ENCODE results near the gene GMFB. TPM values are rescaled to one million over a fixed set of nuclear protein-coding genes. Genes with fewer than 3 reads are reported as not detected.

Gene GMFB
- 83.9 and 102 TPM in 2 replicates for total RNA-seq (2014; rRNA removed; shearing (Covaris generic))
- polyA plus RNA-seq (2015; cell fraction: cytosol; rRNA removed): 42.3 and 57.0 TPM in 2 replicates
- 86.2 and 109 TPM in 2 replicates for polyA plus RNA-seq (2015; cell fraction: nucleus; rRNA removed)

DNA sequence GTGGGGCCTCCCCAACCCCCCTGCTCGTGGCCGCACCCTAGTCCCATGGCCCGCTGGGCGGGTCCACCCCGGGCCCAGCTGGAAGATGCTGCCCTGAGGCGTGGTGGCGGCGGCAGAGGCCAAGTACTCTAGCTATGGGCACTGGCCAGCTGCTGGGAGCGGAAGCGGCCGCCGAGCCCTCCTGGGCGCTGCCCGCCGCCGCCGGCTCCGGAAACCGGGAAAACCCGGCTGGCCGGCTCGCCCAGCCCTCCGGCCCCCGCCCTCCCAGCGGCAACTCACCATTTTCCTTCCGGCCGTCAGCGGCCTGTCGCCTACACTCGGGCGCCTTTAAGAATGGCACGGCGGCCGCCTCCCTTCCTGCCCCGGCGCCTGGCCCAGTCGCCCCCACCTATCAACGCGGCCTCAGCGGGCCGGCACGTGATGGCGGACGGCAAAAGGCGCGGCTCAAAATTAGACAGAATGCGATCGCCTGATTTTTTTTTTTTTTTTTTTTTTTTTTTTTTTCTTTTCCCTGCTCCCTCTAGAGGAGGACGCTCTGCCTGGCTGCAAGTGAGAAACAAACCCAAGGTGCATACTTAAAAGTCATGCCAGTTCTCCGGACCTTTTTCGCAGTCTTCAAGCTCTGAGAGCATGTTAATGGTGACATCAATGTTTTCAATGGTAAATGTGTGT, at the start of gene GMFB:
TSS of gene GMFB (minus strand) at position 335 of the 672 bp plus-strand sequence. CDS start at position 282, 53 bp downstream.
- DNase-seq (ENCODE audit: low read depth, low spot score): peak; percentile 88
- in situ Hi-C loops (cut with HindIII; ENCODE audit: low pct_unique_long_range_greater_than_20kb, low sequenced_read_pairs): no loop called here

DNA sequence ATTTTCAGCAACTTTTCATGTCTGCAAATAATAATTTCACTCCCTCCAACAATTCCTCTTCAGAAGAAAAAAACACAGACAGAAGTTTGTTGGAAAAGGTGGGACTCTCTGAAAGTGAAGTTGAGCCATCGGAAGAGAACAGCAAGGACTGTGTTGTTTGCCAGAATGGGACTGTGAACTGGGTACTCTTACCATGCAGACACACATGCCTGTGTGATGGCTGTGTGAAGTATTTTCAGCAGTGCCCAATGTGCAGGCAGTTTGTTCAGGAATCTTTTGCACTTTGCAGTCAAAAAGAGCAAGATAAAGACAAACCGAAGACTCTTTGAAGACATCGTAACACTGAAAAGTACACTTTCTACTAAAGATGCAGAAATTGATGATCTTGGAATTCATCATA, 49.3 kb upstream of the GMFB start:
- DNase-seq (ENCODE audit: low read depth, low spot score): no peak
- in situ Hi-C loops (cut with HindIII; ENCODE audit: low pct_unique_long_range_greater_than_20kb, low sequenced_read_pairs): no loop called here

- in situ Hi-C loops (cut with HindIII; ENCODE audit: low pct_unique_long_range_greater_than_20kb, low sequenced_read_pairs): no loop called here
- DNase-seq (ENCODE audit: low read depth, low spot score): no peak
Measured at GRCh38 chr14:54537651-54538050, 48.9 kb upstream of the GMFB start.

DNA sequence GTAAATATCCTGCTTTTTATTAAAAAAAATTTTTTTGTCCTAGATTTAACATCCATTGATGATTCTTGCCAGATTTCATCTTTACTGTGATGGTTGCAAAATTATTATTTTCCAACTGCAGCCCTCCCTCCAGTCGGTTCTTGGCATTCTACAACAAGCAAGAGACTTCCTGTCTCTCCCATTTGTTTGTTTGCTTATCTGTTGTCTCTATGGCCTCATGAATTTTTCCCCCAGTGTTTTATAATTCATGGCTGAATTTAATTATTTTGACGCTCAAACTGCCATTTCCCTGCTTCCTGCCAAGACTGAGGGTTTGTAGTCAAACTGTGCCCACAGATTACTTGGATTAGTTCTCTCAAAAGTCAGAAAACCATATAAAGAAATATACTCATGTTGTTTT, 46.9 kb upstream of the GMFB start:
- in situ Hi-C loops (cut with HindIII; ENCODE audit: low pct_unique_long_range_greater_than_20kb, low sequenced_read_pairs): no loop called here
- no peak for DNase-seq (ENCODE audit: low read depth, low spot score)

DNA sequence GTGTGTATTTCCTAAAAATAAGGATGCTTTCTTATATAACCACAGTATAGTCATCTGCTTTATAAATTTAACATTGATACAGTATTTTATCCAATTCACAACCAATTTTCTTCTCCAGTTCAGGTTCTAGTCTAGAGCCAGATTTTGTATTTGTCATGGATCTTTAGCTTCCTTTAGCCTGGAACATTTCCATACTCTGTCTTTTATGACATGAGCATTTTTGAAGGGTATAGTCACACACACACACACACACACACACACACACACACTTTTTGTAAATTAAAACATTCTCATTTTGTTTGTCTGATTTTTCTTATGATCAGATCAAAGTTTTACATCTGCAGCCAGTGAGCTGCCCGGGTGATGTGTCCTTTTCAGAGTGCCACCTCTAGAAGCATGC, 46.3 kb upstream of the GMFB start:
- DNase-seq (ENCODE audit: low read depth, low spot score): no peak
- in situ Hi-C loops (cut with HindIII; ENCODE audit: low pct_unique_long_range_greater_than_20kb, low sequenced_read_pairs): no loop called here

- DNase-seq (ENCODE audit: low read depth, low spot score): no peak
- in situ Hi-C loops (cut with HindIII; ENCODE audit: low pct_unique_long_range_greater_than_20kb, low sequenced_read_pairs): no loop called here
Measured at GRCh38 chr14:54533100-54533499, 44.3 kb upstream of the GMFB start.

GRCh38 chr14:54532111-54533012, 43.6 kb upstream of the GMFB start:
- in situ Hi-C loops (cut with HindIII; ENCODE audit: low pct_unique_long_range_greater_than_20kb, low sequenced_read_pairs): no loop called here
- no peak for DNase-seq (ENCODE audit: low read depth, low spot score)

DNA sequence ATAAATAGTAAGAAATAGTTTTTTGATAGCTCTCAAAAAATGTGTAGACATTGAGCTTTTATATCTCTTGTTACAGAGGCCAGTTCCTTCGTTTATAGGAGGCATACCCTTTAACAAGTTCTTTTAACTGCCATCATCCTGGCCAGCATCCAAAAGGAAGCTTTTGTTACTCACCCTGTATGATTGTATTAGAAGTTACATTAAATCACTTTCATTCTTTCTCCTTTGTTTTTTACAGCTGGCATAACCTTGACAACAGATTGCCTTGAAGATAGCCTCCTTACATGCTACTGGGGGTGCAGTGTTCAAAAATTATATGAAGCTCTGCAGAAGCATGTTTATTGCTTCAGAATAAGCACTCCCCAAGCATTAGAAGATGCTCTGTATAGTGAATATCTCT, 41.0 kb upstream of the GMFB start:
- in situ Hi-C loops (cut with HindIII; ENCODE audit: low pct_unique_long_range_greater_than_20kb, low sequenced_read_pairs): no loop called here
- DNase-seq (ENCODE audit: low read depth, low spot score): no peak

GRCh38 chr14:54528973-54529372, 40.2 kb upstream of the GMFB start:
- in situ Hi-C loops (cut with HindIII; ENCODE audit: low pct_unique_long_range_greater_than_20kb, low sequenced_read_pairs): no loop called here

GRCh38 chr14:54524410-54524809, 35.6 kb upstream of the GMFB start:
- in situ Hi-C loops (cut with HindIII; ENCODE audit: low pct_unique_long_range_greater_than_20kb, low sequenced_read_pairs): no loop called here

More at GRCh38 chr14:54528973-54529372, 40.2 kb upstream of the GMFB start:
- no peak for DNase-seq (ENCODE audit: low read depth, low spot score)

GRCh38 chr14:54516709-54517108, 27.9 kb upstream of the GMFB start:
- DNase-seq (ENCODE audit: low read depth, low spot score): no peak
- in situ Hi-C loops (cut with HindIII; ENCODE audit: low pct_unique_long_range_greater_than_20kb, low sequenced_read_pairs): no loop called here

More at GRCh38 chr14:54524410-54524809, 35.6 kb upstream of the GMFB start:
- DNase-seq (ENCODE audit: low read depth, low spot score): no peak

- DNase-seq (ENCODE audit: low read depth, low spot score): no peak
- in situ Hi-C loops (cut with HindIII; ENCODE audit: low pct_unique_long_range_greater_than_20kb, low sequenced_read_pairs): no loop called here
Measured at GRCh38 chr14:54515670-54516069, 26.9 kb upstream of the GMFB start.

DNA sequence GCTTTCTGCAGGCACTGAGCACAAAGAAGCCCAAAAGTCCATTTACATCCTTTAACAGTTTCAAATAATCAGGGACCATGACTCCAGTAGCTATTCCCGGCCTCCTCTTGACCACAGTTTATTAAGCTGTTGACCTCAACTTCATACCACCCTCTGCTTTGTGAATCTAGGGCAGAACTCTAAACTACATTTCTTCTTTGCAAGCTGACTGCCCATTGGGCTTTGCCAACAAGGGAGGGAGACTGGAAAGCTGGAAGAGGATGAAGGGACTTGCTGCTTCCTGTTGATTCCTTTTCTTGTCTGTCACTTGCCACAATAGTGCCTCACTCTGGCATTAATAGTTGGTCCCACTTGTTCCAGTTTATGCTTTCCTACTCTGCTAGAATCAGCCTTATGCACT, 23.6 kb upstream of the GMFB start:
- in situ Hi-C loops (cut with HindIII; ENCODE audit: low pct_unique_long_range_greater_than_20kb, low sequenced_read_pairs): no loop called here
- no peak for DNase-seq (ENCODE audit: low read depth, low spot score)

- peak; percentile 96 for DNase-seq (ENCODE audit: low read depth, low spot score)
Measured at GRCh38 chr14:54509546-54510501, 21.0 kb upstream of the GMFB start, which contains the start of gene CGRRF1. CGRRF1 (plus strand) TSS chr14:54509906; CDS start chr14:54509960, 54 bp downstream.

DNA sequence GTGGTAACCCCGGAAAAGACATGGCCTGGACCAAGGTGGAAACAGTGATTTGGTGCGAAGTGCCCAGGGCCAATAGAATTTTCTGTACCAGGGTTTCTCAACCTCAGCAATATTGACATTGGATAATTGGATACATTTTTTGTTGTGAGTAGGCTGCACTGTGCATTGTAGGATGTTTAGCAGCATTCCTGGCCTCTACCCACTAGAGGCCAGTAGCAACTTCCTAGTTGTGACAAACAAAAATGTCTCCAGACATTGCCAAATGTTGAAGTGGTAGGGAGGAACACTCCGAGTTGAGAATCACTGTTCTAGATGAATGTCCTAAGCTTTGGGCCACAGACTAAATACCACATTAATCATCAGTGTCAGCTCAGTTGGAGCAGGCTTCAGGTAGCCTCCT, 14.7 kb upstream of the GMFB start:
- in situ Hi-C loops (cut with HindIII; ENCODE audit: low pct_unique_long_range_greater_than_20kb, low sequenced_read_pairs): no loop called here

More at GRCh38 chr14:54509546-54510501, 21.0 kb upstream of the GMFB start, which contains the start of gene CGRRF1:
- in situ Hi-C loops (cut with HindIII; ENCODE audit: low pct_unique_long_range_greater_than_20kb, low sequenced_read_pairs): no loop called here

DNA sequence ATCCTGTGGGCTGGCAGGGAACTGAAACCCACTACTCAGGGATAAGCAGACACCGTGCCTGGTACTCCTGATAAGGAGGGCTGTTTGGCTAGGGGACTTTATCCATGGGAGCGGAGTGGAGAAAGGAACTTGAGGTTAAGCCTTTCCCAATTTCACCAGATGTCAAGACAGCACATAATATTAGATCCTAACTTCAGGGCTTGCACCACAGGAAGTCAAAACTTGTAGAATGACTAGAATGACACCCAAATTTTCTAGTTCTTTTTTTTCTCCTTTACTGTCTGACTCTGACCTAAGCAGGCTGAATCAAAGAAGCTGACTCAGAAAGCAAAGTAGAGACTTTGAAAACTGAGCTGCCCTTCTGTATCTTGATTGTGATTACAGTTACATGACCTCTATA, 13.8 kb upstream of the GMFB start:
- no peak for DNase-seq (ENCODE audit: low read depth, low spot score)
- in situ Hi-C loops (cut with HindIII; ENCODE audit: low pct_unique_long_range_greater_than_20kb, low sequenced_read_pairs): no loop called here

More for the DNA sequence above, 14.7 kb upstream of the GMFB start:
- DNase-seq (ENCODE audit: low read depth, low spot score): peak; percentile 76

GRCh38 chr14:54501480-54501879, 12.7 kb upstream of the GMFB start:
- in situ Hi-C loops (cut with HindIII; ENCODE audit: low pct_unique_long_range_greater_than_20kb, low sequenced_read_pairs): no loop called here

More at GRCh38 chr14:54501480-54501879, 12.7 kb upstream of the GMFB start:
- DNase-seq (ENCODE audit: low read depth, low spot score): no peak
